ENCODE measurements around the gene SOX15. TPM values are rescaled to one million over a fixed set of nuclear protein-coding genes. Genes with fewer than 3 reads are reported as not detected.
"Not testable (repeated sequence)": the region's sequence is repeated elsewhere in the genome, so short reads cannot be mapped to it uniquely, and the experiment has no call there.

SOX15 gene
- total RNA-seq, 1 donor from 2014 or later, result 74.0 TPM

GRCh38 chr17:7606280-7606679 is 16.4 kb upstream of the SOX15 start:
- ATAC-seq, result no peak

DNA sequence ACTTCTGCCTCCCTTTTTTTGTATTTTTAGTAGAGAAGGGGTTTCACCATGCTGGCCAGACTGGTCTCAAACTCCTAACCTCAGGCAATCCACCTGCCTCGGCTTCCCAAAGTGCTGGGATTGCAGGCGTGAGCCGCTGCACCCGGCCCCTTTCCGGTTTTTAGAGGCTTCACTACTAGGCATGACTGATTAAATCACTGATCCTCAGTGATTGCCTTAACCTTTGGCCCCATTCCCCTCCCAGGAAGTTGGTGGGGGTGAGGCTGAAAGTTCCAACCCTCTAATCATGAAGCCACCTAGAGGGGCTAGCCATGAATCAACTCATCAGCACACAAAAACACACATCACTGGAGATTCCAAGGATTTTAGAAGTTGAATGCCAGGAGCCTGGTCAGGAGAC is 7.7 kb upstream of the SOX15 start:
- ATAC-seq, result not testable (repeated sequence)

GRCh38 chr17:7593296-7593695 is 3.4 kb upstream of the SOX15 start:
- no peak for ATAC-seq

GRCh38 chr17:7592422-7593021 is 2.6 kb upstream of the SOX15 start:
- no peak for ATAC-seq

DNA sequence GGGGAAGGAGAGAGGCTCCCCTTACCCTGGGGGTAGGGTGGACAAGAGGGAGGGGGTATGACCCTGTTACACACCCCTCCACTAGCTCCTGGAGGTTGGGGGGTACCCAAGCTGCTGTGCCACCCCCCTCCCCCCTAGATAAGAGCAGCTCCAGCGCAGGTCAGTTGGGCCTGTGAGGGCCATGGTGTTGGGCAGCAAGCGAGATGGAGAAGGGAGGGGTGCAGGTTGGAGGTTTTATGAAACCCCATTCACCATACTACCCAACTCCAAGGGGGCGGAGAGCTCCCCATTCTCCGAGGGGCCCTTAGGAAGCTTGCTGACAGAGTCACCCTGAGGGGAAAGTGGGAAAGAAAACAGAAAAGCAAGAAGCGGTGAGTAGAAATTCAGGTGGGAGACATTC is 1.7 kb upstream of the SOX15 start:
- no peak for ATAC-seq

GRCh38 chr17:7590743-7591142 is 849 bp upstream of the SOX15 start:
- ATAC-seq, result peak; percentile 66

- peak; percentile 63 for ATAC-seq
Observed at GRCh38 chr17:7589204-7589868, 558 bp downstream of the SOX15 start.

- peak; percentile 32 for ATAC-seq
Observed at GRCh38 chr17:7588553-7589203, 1.2 kb downstream of the SOX15 start.

- ATAC-seq, result peak; percentile 44
Observed at GRCh38 chr17:7587420-7588151, 2.3 kb downstream of the SOX15 start.

DNA sequence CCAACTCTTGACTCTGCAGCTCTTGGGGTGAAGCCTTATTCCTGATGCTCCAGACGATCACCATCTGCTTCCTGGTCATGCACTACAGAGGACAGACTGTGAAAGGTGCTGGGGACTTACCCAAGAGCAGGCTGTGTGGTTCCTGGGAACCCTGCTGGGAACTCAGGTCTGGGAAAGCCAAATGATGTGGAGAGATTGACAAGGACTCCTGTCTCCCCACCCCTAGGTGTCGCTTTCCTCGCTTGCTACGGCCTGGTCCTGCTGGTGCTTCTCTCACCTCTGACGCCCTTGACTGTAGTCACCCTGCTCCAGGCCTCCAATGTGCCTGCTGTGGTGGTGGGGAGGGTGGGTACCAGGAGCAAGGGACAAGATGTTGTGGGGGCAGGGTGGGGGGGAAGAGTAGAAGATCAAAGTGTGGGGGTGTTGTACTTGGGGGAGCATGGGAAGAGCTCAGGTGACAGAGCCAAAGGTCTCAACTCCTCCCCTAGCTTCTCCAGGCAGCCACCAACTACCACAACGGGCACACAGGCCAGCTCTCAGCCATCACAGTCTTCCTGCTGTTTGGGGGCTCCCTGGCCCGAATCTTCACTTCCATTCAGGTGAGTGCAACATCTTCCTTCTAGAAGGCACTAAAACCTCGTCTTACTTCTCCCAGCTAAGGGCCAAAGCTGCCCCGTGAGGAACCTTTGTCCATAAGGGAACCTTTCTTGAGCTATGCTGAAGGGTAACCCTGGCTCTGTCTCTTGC is 3.0 kb downstream of the SOX15 start:
- ATAC-seq, result peak; percentile 4

GRCh38 chr17:7583253-7584109 is 6.4 kb downstream of the SOX15 start, which contains the start of gene MPDU1:
Gene MPDU1 (plus strand): TSS chr17:7583852. CDS start chr17:7583863, 11 bp downstream.
- ATAC-seq, result peak; percentile 52

GRCh38 chr17:7582396-7583252 is 7.3 kb downstream of the SOX15 start:
- ATAC-seq, result no peak

- no peak for ATAC-seq
Observed at GRCh38 chr17:7580604-7581575, 9.0 kb downstream of the SOX15 start.

GRCh38 chr17:7579834-7580603 is 9.9 kb downstream of the SOX15 start:
- no peak for ATAC-seq

- peak; percentile 76 for ATAC-seq
Observed at GRCh38 chr17:7579001-7579833, 10.7 kb downstream of the SOX15 start, which contains the start of gene CD68. Gene CD68 (plus strand): TSS chr17:7579638. CDS start chr17:7579678, 40 bp downstream.

GRCh38 chr17:7577327-7578199 is 12.3 kb downstream of the SOX15 start:
- no peak for ATAC-seq

Measured in esophagus mucosa (tissue), 1 donor.